Measurements from ENCODE around the gene HLA-DQA2.
"Not testable (repeated sequence)": the region's sequence is repeated elsewhere in the genome, so short reads cannot be mapped to it uniquely, and the experiment has no call there.

HLA-DQA2 gene

DNA sequence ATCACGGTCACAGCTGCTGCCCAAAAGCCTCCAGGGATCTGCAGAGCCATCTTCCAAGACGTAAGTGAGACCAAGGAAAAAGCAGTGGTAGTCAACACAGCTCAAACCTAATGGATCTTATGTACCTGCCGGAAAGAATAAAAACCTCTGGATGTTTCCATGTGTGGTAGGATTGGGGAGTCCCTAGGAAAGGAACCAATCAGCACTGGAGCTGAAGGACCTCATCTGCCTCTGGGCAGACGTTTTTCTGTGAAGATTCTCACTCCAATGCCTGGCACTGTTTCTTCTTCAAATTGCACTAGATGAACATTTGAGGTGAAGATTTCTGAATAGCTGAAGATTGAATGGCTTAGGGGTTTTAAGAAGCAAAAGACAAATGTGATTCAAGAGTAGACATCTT lies 22.2 kb downstream of the HLA-DQA2 start, which contains the start of gene HLA-DQB2:
TSS of gene HLA-DQB2 (minus strand) at position 112 of the 400 bp plus-strand sequence. CDS start at position 50, 62 bp downstream.
- no peak for DNase-seq
- TF ChIP-seq, protein P1, sequence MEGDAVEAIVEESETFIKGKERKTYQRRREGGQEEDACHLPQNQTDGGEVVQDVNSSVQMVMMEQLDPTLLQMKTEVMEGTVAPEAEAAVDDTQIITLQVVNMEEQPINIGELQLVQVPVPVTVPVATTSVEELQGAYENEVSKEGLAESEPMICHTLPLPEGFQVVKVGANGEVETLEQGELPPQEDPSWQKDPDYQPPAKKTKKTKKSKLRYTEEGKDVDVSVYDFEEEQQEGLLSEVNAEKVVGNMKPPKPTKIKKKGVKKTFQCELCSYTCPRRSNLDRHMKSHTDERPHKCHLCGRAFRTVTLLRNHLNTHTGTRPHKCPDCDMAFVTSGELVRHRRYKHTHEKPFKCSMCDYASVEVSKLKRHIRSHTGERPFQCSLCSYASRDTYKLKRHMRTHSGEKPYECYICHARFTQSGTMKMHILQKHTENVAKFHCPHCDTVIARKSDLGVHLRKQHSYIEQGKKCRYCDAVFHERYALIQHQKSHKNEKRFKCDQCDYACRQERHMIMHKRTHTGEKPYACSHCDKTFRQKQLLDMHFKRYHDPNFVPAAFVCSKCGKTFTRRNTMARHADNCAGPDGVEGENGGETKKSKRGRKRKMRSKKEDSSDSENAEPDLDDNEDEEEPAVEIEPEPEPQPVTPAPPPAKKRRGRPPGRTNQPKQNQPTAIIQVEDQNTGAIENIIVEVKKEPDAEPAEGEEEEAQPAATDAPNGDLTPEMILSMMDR (IDR thresholded peaks at IDR 0.05): no peak
- Histone ChIP-seq H3K4me1 (no peaks in the 10 kb centered on the region), H3K4me3 (no peak within 1 kb of the TSS), H3K36me3 (no peaks in the 10 kb centered on the region), H3K9me3 (no peaks in the 10 kb centered on the region), H3K27me3 (peaks cover 0 to 25% of the 10 kb centered on the region in 2 donors), H3K27ac (no peak within 1 kb of the TSS)
- intact Hi-C loops (cut with DNase I; ENCODE audit: low total_unique reads): loop anchor here (5.0 kb wide), 1 partner anchor 96 kb away; the partner anchor contains the start of gene HLA-DQB1

DNA sequence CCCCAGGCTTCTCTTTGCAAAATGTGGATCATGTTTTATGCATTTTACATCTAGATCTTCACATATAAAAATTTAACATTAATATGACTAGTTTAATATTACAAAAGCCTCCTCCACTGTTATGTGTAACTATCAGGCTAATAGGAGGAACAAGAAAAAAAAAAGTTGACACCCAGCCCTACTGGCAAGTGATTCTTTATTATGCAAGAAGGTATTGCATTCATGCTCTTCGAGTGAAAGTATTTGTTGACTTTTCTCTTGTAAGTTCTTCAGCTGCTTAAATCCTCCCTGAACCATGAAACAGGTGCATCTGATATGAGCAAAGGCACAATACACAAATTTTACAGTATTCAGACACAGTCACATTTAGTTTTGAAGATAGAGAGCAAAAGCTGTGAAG lies 22.9 kb downstream of the HLA-DQA2 start:
- Histone ChIP-seq H3K27me3 (peaks cover 0 to 25% of the 10 kb centered on the region in 2 donors), H3K27ac (no peak overlapping the region), H3K4me1 (no peaks in the 10 kb centered on the region), H3K36me3 (no peaks in the 10 kb centered on the region), H3K9me3 (no peaks in the 10 kb centered on the region), H3K4me3 (no peak overlapping the region)
- TF ChIP-seq, protein P1 (IDR thresholded peaks at IDR 0.05): no peak
- intact Hi-C loops (cut with DNase I; ENCODE audit: low total_unique reads): loop anchor here (5.0 kb wide), 1 partner anchor 97 kb away; the partner anchor contains the start of gene HLA-DQB1
- DNase-seq: no peak

DNA sequence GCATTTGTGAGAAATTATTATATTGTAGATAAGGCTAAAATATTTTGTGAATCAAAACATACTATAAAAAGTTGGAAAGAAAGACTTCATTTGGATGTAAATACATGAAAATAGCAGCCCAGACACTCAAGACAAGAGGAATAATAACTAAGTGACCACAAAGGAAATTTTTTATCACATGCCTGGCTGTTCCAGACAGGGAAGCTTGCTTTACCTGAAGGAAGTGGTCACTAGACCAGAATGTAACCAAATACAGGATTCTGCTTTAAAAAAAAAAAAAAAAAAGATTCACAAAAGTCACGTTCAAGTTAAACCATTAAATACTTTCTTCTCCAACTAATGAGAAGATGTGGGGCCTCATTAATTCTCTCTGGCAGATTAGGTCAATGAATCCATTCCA lies 31.5 kb downstream of the HLA-DQA2 start:
- DNase-seq: no peak
- H3K27me3 ChIP-seq: peaks cover 0 to 8% of the 10 kb centered on the region in 2 donors
- H3K27ac ChIP-seq: no peak overlapping the region
- no peak overlapping the region for H3K4me3 ChIP-seq
- H3K9me3 ChIP-seq: no peaks in the 10 kb centered on the region
- intact Hi-C loops (cut with DNase I; ENCODE audit: low total_unique reads): no loop called here
- H3K36me3 ChIP-seq: no peaks in the 10 kb centered on the region
- H3K4me1 ChIP-seq: no peaks in the 10 kb centered on the region
- TF ChIP-seq, protein P1 (IDR thresholded peaks at IDR 0.05): no peak

DNA sequence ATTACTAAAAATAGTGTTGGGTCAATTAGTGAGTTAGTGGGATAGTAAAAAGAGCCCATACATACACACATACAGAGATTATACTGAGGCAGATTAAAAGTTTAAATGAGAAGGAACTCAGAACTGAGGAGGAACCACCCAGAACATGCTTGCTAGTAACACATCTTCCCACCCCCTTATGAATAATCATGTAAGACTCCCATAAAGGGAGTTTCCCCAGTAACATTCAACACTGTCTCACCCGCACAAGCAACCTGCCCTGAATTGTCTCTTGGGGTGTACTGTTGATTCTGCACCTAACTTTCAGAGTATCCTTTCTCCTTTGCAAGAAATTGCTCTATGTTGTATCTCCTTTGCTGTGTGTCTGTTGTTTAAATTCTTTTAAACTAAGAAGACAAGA lies 33.2 kb downstream of the HLA-DQA2 start:
- TF ChIP-seq, protein P1 (IDR thresholded peaks at IDR 0.05): no peak
- peaks cover 0 to 9% of the 10 kb centered on the region in 2 donors for H3K27me3 ChIP-seq
- intact Hi-C loops (cut with DNase I; ENCODE audit: low total_unique reads): no loop called here
- no peaks in the 10 kb centered on the region for H3K9me3 ChIP-seq
- H3K36me3 ChIP-seq: no peaks in the 10 kb centered on the region
- no peaks in the 10 kb centered on the region for H3K4me1 ChIP-seq
- no peak overlapping the region for H3K27ac ChIP-seq
- DNase-seq: no peak
- H3K4me3 ChIP-seq: no peak overlapping the region

DNA sequence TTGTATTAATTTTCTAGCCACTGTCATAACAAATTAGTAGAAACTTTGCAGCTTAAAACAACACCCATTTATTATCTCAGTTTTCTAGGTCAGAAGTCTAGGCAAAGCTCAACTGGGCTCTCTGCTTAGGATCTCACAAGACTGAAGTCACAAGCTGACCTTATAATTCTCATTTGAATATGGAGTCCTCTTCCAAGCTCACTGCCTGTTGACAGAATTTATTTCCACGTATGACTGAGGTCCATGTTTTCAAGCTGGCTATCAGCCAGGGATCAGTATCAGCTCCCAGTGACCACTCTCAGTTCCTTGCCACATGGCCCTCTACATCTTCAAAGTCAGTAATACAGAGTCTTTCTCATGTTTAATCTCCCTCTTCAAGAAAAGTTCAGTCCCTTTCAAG lies 33.9 kb downstream of the HLA-DQA2 start:
- DNase-seq: no peak
- TF ChIP-seq, protein P1 (IDR thresholded peaks at IDR 0.05): no peak
- intact Hi-C loops (cut with DNase I; ENCODE audit: low total_unique reads): no loop called here
- Histone ChIP-seq H3K4me3 (no peak overlapping the region), H3K9me3 (no peaks in the 10 kb centered on the region), H3K27me3 (peaks cover 0 to 5% of the 10 kb centered on the region in 2 donors), H3K4me1 (no peaks in the 10 kb centered on the region), H3K36me3 (no peaks in the 10 kb centered on the region), H3K27ac (no peak overlapping the region)

DNA sequence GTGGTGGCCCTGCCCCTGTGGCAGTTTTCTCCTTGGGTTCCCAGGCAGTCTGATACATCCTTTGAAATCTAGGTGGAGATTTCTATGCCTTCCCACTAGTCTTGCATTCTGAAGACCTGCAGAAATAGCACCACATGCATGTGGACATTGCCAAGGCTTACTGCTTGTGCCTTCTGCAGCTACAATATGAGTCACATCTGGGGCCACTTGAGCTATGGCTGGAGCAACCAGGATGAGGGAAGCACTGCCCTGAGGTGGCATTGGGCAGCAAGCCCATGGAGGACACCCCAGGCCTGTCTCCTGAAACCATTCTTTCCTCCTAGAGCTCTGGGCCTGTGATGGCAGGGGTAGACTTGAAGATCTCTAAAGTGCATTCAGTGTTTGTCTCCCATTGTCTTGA lies 37.8 kb downstream of the HLA-DQA2 start:
- intact Hi-C loops (cut with DNase I; ENCODE audit: low total_unique reads): no loop called here

DNA sequence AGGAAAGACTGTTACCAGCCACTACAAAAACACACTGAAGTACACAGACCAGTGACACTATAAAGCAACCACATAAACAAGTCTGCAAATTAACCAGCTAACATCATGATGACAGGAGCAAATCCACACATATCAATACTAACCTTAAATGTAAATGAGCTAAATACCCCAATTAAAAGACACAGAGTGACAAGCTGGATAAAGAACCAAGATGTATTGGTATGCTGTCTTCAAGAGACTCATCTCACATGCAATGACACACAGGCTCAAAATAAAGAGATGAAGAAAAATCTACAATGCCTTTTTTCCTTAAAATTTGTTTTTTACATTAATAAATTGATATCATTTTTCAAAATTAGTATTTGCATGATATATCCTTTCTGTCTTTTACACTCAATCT lies 41.7 kb downstream of the HLA-DQA2 start:
- H3K27me3 ChIP-seq; DNase-seq; intact Hi-C loops (cut with DNase I; ENCODE audit: low total_unique reads); H3K4me3 ChIP-seq; H3K27ac ChIP-seq; H3K4me1 ChIP-seq; H3K9me3 ChIP-seq; H3K36me3 ChIP-seq: not testable (repeated sequence)

More for the DNA sequence above, 37.8 kb downstream of the HLA-DQA2 start:
- H3K4me1 ChIP-seq: no peaks in the 10 kb centered on the region
- no peak overlapping the region for H3K4me3 ChIP-seq
- TF ChIP-seq, protein P1 (IDR thresholded peaks at IDR 0.05): no peak
- H3K27ac ChIP-seq: no peak overlapping the region
- H3K36me3 ChIP-seq: no peaks in the 10 kb centered on the region
- DNase-seq: no peak
- H3K27me3 ChIP-seq: peaks cover 0 to 3% of the 10 kb centered on the region in 2 donors
- peaks cover 0 to 4% (median 0%) of the 10 kb centered on the region in 3 donors for H3K9me3 ChIP-seq

Measured in tibial artery (tissue), 4 donors.